ENCODE data around the gene PDE11A.

Gene PDE11A

DNA sequence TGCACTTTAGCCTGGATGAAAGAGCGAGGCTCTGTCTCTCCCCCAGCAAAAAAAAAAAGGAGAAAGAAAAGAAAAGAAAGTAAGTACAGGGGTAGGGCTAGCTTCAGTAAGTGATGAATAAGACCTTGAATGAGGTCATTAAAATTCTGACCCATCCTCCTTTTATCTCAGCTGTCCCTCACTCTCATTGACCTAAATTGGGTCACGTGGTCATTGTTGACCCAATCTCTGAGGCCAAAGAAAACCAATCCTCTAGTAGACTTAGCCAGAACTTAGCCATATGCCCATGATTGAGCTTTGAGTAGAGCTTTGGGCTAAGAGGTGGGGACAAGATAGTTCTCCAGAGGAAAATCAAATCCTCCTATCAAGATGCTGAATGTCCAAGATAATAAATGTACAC lies 149.3 kb downstream of the PDE11A start:
- TF ChIP-seq EZH2phosphoT487 (IDR thresholded peaks at IDR 0.05; ENCODE audit: low read depth): no peak
- TF ChIP-seq, protein P1, sequence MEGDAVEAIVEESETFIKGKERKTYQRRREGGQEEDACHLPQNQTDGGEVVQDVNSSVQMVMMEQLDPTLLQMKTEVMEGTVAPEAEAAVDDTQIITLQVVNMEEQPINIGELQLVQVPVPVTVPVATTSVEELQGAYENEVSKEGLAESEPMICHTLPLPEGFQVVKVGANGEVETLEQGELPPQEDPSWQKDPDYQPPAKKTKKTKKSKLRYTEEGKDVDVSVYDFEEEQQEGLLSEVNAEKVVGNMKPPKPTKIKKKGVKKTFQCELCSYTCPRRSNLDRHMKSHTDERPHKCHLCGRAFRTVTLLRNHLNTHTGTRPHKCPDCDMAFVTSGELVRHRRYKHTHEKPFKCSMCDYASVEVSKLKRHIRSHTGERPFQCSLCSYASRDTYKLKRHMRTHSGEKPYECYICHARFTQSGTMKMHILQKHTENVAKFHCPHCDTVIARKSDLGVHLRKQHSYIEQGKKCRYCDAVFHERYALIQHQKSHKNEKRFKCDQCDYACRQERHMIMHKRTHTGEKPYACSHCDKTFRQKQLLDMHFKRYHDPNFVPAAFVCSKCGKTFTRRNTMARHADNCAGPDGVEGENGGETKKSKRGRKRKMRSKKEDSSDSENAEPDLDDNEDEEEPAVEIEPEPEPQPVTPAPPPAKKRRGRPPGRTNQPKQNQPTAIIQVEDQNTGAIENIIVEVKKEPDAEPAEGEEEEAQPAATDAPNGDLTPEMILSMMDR (IDR thresholded peaks at IDR 0.05; ENCODE audit: low read depth, low read length): no peak
- H2AFZ ChIP-seq (ENCODE audit: low read depth, low read length): no peak overlapping the region
- H3K27me3 ChIP-seq (ENCODE audit: low read depth, low read length): no peaks in the 10 kb centered on the region

DNA sequence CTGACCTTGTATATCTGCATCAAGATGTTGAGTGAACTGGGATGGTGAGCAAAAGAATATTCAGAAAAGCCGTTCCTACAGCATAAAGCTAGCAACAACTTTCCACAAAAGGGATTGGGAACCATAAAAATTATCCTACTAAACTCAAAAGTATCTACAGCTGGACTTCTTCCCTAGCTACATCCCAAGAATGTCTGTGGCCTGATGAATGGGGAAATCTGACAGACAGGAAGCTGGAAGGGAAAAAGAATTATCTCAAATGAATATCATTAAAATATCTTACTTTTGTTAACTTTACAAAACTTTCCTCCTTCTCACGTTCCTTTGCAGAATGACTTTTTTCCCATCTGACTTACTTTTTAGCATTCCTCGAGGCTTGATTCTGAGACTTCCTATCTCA lies 150.9 kb downstream of the PDE11A start:
- no peak overlapping the region for H3K4me3 ChIP-seq (ENCODE audit: low read length)
- TF ChIP-seq EZH2phosphoT487 (IDR thresholded peaks at IDR 0.05; ENCODE audit: low read depth): no peak
- H3K9ac ChIP-seq (ENCODE audit: low read length): no peak overlapping the region
- no peak overlapping the region for H2AFZ ChIP-seq (ENCODE audit: low read depth, low read length)
- no peaks in the 10 kb centered on the region for H3K27me3 ChIP-seq (ENCODE audit: low read depth, low read length)
- no peaks in the 10 kb centered on the region for H3K79me2 ChIP-seq (ENCODE audit: low read length)
- no peaks in the 10 kb centered on the region for H3K36me3 ChIP-seq (replicated peaks; ENCODE audit: low read depth, low read length)
- peaks cover 9% of the 10 kb centered on the region for H3K4me1 ChIP-seq (ENCODE audit: low read length)
- no peak overlapping the region for H3K27ac ChIP-seq (ENCODE audit: low read length)
- no peaks in the 10 kb centered on the region for H4K20me1 ChIP-seq (ENCODE audit: insufficient read depth, low read length)
- no peak overlapping the region for H3K4me2 ChIP-seq (ENCODE audit: low read length)
- no peaks in the 10 kb centered on the region for H3K9me3 ChIP-seq (ENCODE audit: insufficient read depth, low read length)

More for the DNA sequence above, 149.3 kb downstream of the PDE11A start:
- H3K4me3 ChIP-seq (ENCODE audit: low read length): no peak overlapping the region
- H3K36me3 ChIP-seq (replicated peaks; ENCODE audit: low read depth, low read length): no peaks in the 10 kb centered on the region
- H3K9ac ChIP-seq (ENCODE audit: low read length): no peak overlapping the region
- no peaks in the 10 kb centered on the region for H4K20me1 ChIP-seq (ENCODE audit: insufficient read depth, low read length)
- no peaks in the 10 kb centered on the region for H3K9me3 ChIP-seq (ENCODE audit: insufficient read depth, low read length)
- H3K79me2 ChIP-seq (ENCODE audit: low read length): no peaks in the 10 kb centered on the region
- H3K4me2 ChIP-seq (ENCODE audit: low read length): no peak overlapping the region
- no peak overlapping the region for H3K27ac ChIP-seq (ENCODE audit: low read length)
- peaks cover 4% of the 10 kb centered on the region for H3K4me1 ChIP-seq (ENCODE audit: low read length)

DNA sequence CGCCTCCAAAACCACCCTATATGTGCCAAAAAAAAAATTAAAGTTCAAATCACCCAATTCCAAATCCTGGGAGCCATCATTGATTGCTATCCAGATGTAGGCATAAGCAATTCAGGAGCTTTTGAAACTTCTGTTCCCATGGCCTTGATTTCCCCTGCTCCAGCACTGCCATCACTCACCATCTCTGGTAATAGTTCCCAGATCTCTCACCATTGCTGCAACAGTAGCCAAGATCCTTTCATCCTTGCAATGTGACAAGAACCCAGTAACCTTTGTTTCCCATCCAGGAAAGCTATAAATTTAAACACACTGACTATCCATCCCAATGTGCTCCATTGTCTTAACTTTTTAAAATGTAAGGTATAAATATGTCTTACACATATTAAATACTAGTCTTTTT lies 155.4 kb downstream of the PDE11A start:
- no peaks in the 10 kb centered on the region for H4K20me1 ChIP-seq (ENCODE audit: insufficient read depth, low read length)
- no peaks in the 10 kb centered on the region for H3K27me3 ChIP-seq (ENCODE audit: low read depth, low read length)
- no peaks in the 10 kb centered on the region for H3K36me3 ChIP-seq (replicated peaks; ENCODE audit: low read depth, low read length)
- no peaks in the 10 kb centered on the region for H3K79me2 ChIP-seq (ENCODE audit: low read length)
- TF ChIP-seq, protein P1 (IDR thresholded peaks at IDR 0.05; ENCODE audit: low read depth, low read length): no peak
- H3K4me2 ChIP-seq (ENCODE audit: low read length): no peak overlapping the region
- H3K9me3 ChIP-seq (ENCODE audit: insufficient read depth, low read length): no peaks in the 10 kb centered on the region
- H3K4me3 ChIP-seq (ENCODE audit: low read length): no peak overlapping the region
- H2AFZ ChIP-seq (ENCODE audit: low read depth, low read length): no peak overlapping the region
- no peak overlapping the region for H3K9ac ChIP-seq (ENCODE audit: low read length)
- H3K4me1 ChIP-seq (ENCODE audit: low read length): peaks cover 9% of the 10 kb centered on the region
- H3K27ac ChIP-seq (ENCODE audit: low read length): no peak overlapping the region

DNA sequence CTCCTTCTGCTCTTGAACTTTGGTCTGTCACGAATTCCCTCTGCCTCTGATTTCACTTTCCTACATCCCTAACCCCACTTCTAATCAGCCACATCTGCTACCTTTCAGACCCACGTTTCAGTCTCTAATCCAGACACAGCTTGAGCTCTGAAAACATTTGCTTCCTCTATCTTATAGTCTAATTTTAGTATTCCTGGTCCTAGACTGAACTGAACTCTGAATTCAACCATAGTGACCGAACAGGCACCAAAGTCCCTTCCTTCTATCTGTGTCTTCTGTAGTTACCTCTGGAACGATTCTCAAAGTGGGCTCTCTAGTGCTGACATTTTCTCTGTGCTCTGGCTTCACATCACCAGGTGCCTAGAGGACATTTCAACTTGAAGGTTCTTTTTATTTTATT lies 156.2 kb downstream of the PDE11A start:
- H3K36me3 ChIP-seq (replicated peaks; ENCODE audit: low read depth, low read length): no peaks in the 10 kb centered on the region
- H3K27ac ChIP-seq (ENCODE audit: low read length): no peak overlapping the region
- no peaks in the 10 kb centered on the region for H3K9me3 ChIP-seq (ENCODE audit: insufficient read depth, low read length)
- peaks cover 9% of the 10 kb centered on the region for H3K4me1 ChIP-seq (ENCODE audit: low read length)
- no peak overlapping the region for H3K4me3 ChIP-seq (ENCODE audit: low read length)
- H3K9ac ChIP-seq (ENCODE audit: low read length): no peak overlapping the region
- H3K79me2 ChIP-seq (ENCODE audit: low read length): no peaks in the 10 kb centered on the region
- no peak overlapping the region for H2AFZ ChIP-seq (ENCODE audit: low read depth, low read length)
- H4K20me1 ChIP-seq (ENCODE audit: insufficient read depth, low read length): no peaks in the 10 kb centered on the region
- H3K27me3 ChIP-seq (ENCODE audit: low read depth, low read length): no peaks in the 10 kb centered on the region
- TF ChIP-seq, protein P1 (IDR thresholded peaks at IDR 0.05; ENCODE audit: low read depth, low read length): no peak
- TF ChIP-seq EZH2phosphoT487 (IDR thresholded peaks at IDR 0.05; ENCODE audit: low read depth): no peak
- H3K4me2 ChIP-seq (ENCODE audit: low read length): no peak overlapping the region

DNA sequence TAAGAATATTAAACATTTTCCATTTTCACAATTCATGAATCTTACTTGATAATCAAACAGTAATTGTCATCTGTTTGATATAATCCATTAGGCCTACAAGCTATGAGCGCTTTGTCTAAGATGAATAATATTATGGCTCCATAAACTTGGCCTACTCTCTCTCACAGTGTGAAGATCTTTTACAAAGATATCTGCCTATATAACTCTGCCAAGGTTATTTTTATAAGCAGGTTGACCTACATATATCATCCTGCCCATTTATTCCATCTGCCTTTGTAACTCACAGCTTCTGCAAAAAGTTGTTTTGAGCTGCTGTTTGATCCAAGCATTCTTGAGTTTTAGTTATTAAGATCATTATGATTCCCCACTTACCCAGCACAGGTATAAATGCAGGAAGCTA lies 158.3 kb downstream of the PDE11A start:
- Histone ChIP-seq H3K4me3 (ENCODE audit: low read length) (no peak overlapping the region), H3K4me1 (ENCODE audit: low read length) (peaks cover 9% of the 10 kb centered on the region), H3K27me3 (ENCODE audit: low read depth, low read length) (no peaks in the 10 kb centered on the region), H3K36me3 (replicated peaks; ENCODE audit: low read depth, low read length) (no peaks in the 10 kb centered on the region), H3K4me2 (ENCODE audit: low read length) (no peak overlapping the region), H4K20me1 (ENCODE audit: insufficient read depth, low read length) (no peaks in the 10 kb centered on the region), H3K9me3 (ENCODE audit: insufficient read depth, low read length) (no peaks in the 10 kb centered on the region), H3K9ac (ENCODE audit: low read length) (no peak overlapping the region), H3K27ac (ENCODE audit: low read length) (no peak overlapping the region), H2AFZ (ENCODE audit: low read depth, low read length) (no peak overlapping the region), H3K79me2 (ENCODE audit: low read length) (no peaks in the 10 kb centered on the region)
- TF ChIP-seq EZH2phosphoT487 (IDR thresholded peaks at IDR 0.05; ENCODE audit: low read depth): no peak
- TF ChIP-seq, protein P1 (IDR thresholded peaks at IDR 0.05; ENCODE audit: low read depth, low read length): no peak
